ENCODE measurements around the gene CD200R1L.

- no peak for TF ChIP-seq EZH2 (IDR thresholded peaks at IDR 0.05; ENCODE audit: borderline replicate concordance)
- no peak for TF ChIP-seq CTCF (IDR thresholded peaks at IDR 0.05; ENCODE audit: poor library complexity)
Measured at GRCh38 chr3:112811131-112811884, 35.4 kb downstream of the CD200R1L start.
